Mesenchymal stem cell (in vitro differentiated cells and primary cell): ENCODE results near the gene NLGN4X.
"Not testable (repeated sequence)": the region's sequence is repeated elsewhere in the genome, so short reads cannot be mapped to it uniquely, and the experiment has no call there.

Experiments
- DNase-seq: peaks from one replicate; pipeline ENCODE4 v3.0.0-alpha.2; 2013
- H2AFZ ChIP-seq: one replicate; pipeline ENCODE4 v1.6.1; 2013; ENCODE audit warnings: low read depth, mild to moderate bottlenecking, control low read depth, inconsistent platforms, low read length, moderate library complexity
- H2AK5ac ChIP-seq: 2 replicates; pipeline ENCODE4 v1.6.1; 2013; ENCODE audit warnings: low read length, moderate library complexity, mild to moderate bottlenecking, inconsistent platforms; ENCODE audit not compliant: severe bottlenecking
- H2BK120ac ChIP-seq: one replicate; pipeline ENCODE4 v1.6.1; 2013; ENCODE audit warnings: low read depth, mild to moderate bottlenecking, inconsistent platforms, low read length, moderate library complexity
- H2BK12ac ChIP-seq, 2 experiments: one replicate each; pipeline ENCODE4 v1.6.1; 2013; ENCODE audit warnings: inconsistent platforms in 2 of 2, low read length in 2 of 2, mild to moderate bottlenecking in 2 of 2, moderate library complexity in 2 of 2, control low read depth in 1 of 2
- H2BK15ac ChIP-seq: one replicate; pipeline ENCODE4 v1.6.1; 2013; ENCODE audit warnings: mild to moderate bottlenecking, low read depth, inconsistent platforms; ENCODE audit not compliant: poor library complexity, severe bottlenecking
- H2BK5ac ChIP-seq: 2 replicates; pipeline ENCODE4 v1.6.1; 2013; ENCODE audit warnings: low read depth, mild to moderate bottlenecking, low read length, control low read depth, inconsistent platforms; ENCODE audit not compliant: poor library complexity, severe bottlenecking
- H3K14ac ChIP-seq, 2 experiments: one replicate each; pipeline ENCODE4 v1.6.1; 2013; ENCODE audit warnings: inconsistent platforms in 2 of 2, low read length in 2 of 2, control low read depth in 1 of 2, mild to moderate bottlenecking in 1 of 2, moderate library complexity in 1 of 2
- H3K18ac ChIP-seq, 2 experiments: one replicate each; pipeline ENCODE4 v1.6.1; 2013; ENCODE audit warnings: inconsistent platforms in 2 of 2, low read length in 2 of 2, control low read depth in 1 of 2, low read depth in 1 of 2, mild to moderate bottlenecking in 1 of 2
- H3K23ac ChIP-seq, 2 experiments: one replicate each; pipeline ENCODE4 v1.6.1; 2013; ENCODE audit warnings: inconsistent platforms in 2 of 2, low read length in 2 of 2, mild to moderate bottlenecking in 2 of 2, moderate library complexity in 2 of 2, control low read depth in 1 of 2
- H3K27ac ChIP-seq: 2 replicates; pipeline ENCODE4 v1.5.1; 2013; ENCODE audit warnings: mild to moderate bottlenecking, moderate library complexity, low read length, control low read depth, inconsistent platforms; ENCODE audit not compliant: poor library complexity, severe bottlenecking
- H3K27me3 ChIP-seq, 2 experiments: 2 replicates each; pipeline versions ENCODE4 v1.6.1 to v1.7.0; 2013; ENCODE audit warnings: low read length in 2 of 2, mild to moderate bottlenecking in 2 of 2, moderate library complexity in 2 of 2, control low read depth in 1 of 2, inconsistent platforms in 1 of 2; ENCODE audit not compliant: control insufficient read depth in 1 of 2, insufficient read depth in 1 of 2
- H3K36me3 ChIP-seq, 2 experiments: 2 replicates each; pipeline versions ENCODE4 v1.6.1 to v1.7.0; 2013; ENCODE audit warnings: low read length in 2 of 2, control low read depth in 1 of 2, inconsistent platforms in 1 of 2, low read depth in 1 of 2, mild to moderate bottlenecking in 1 of 2; ENCODE audit not compliant: insufficient read depth in 2 of 2, control insufficient read depth in 1 of 2
- H3K4ac ChIP-seq, 2 experiments: one replicate each; pipeline ENCODE4 v1.6.1; 2013; ENCODE audit warnings: inconsistent platforms in 2 of 2, low read length in 2 of 2, mild to moderate bottlenecking in 2 of 2, moderate library complexity in 2 of 2, control low read depth in 1 of 2, low read depth in 1 of 2
- H3K4me1 ChIP-seq: 2 replicates; pipeline ENCODE4 v1.6.1; 2013; ENCODE audit warnings: low read depth, low read length, control low read depth; ENCODE audit not compliant: control insufficient read depth, insufficient read depth
- H3K4me2 ChIP-seq: 2 replicates; pipeline ENCODE4 v1.6.1; 2013; ENCODE audit warnings: low read length, mild to moderate bottlenecking, inconsistent platforms; ENCODE audit not compliant: poor library complexity, severe bottlenecking
- H3K4me3 ChIP-seq, 2 experiments: 2 replicates each; pipeline versions ENCODE4 v1.5.1 to v1.7.0; 2013; ENCODE audit warnings: low read length in 2 of 2, mild to moderate bottlenecking in 2 of 2, control low read depth in 1 of 2, low read depth in 1 of 2; ENCODE audit not compliant: insufficient read depth in 1 of 2
- H3K79me1 ChIP-seq: replicated peaks from 2 replicates; pipeline ENCODE4 v1.6.1; 2013; ENCODE audit warnings: mild to moderate bottlenecking, control low read depth, low read length, inconsistent platforms; ENCODE audit not compliant: poor library complexity, severe bottlenecking
- H3K9ac ChIP-seq: 2 replicates; pipeline ENCODE4 v1.7.0; 2013; ENCODE audit warnings: mild to moderate bottlenecking, low read length, moderate library complexity
- H3K9me3 ChIP-seq: 2 replicates; pipeline ENCODE4 v1.7.0; 2013; ENCODE audit warnings: mild to moderate bottlenecking, low read length; ENCODE audit not compliant: control insufficient read depth
- H4K8ac ChIP-seq: one replicate; pipeline ENCODE4 v1.6.1; 2013; ENCODE audit warnings: inconsistent platforms, mild to moderate bottlenecking, low read length, moderate library complexity
- H4K91ac ChIP-seq: one replicate; pipeline ENCODE4 v1.6.1; 2013; ENCODE audit warnings: mild to moderate bottlenecking, low read length, inconsistent platforms
- WGBS: methylation state at CpG from one replicate; pipeline ENCODE4 v1.1.7; 2013; ENCODE audit warnings: mixed read lengths; 5-methylcytosine and 5-hydroxymethylcytosine counted together

NLGN4X gene

DNA sequence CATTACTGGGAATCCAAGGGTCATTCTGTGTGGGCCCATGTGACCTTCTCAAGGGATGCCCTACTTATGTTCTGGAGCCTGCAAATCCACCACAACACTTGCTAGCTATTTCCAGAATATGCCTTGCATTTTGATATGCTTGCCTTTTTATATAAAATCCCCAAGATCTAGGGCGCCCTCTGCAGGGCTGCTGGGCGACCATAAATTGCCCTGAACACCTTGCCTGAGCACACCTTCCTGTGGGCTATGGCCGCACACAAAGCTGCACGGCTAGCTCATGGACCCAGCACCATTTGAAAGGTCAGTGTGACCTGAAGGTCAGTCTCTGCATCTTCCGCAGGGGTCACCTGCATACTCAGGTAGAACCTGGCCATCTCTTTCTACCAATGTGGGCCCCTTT is 311.7 kb downstream of the NLGN4X start:
- H2BK12ac ChIP-seq: no peak overlapping the region
- no peak overlapping the region for H3K14ac ChIP-seq
- H3K79me1 ChIP-seq: no peaks in the 10 kb centered on the region
- H2AK5ac ChIP-seq: no peak overlapping the region
- H3K23ac ChIP-seq: no peak overlapping the region
- no peak overlapping the region for H3K4me2 ChIP-seq
- 89% methylated on average over 5 of the region's 5 CpGs for WGBS
- H2BK15ac ChIP-seq: no peak overlapping the region
- no peaks in the 10 kb centered on the region for H3K4me1 ChIP-seq
- peaks cover 5% of the 10 kb centered on the region for H3K9me3 ChIP-seq
- H4K91ac ChIP-seq: no peak overlapping the region
- H2BK120ac ChIP-seq: no peak overlapping the region
- no peak overlapping the region for H2AFZ ChIP-seq
- DNase-seq: no peak
- no peak overlapping the region for H3K27ac ChIP-seq
- no peak overlapping the region for H3K4ac ChIP-seq
- H2BK5ac ChIP-seq: no peak overlapping the region
- no peak overlapping the region for H3K9ac ChIP-seq
- H3K27me3 ChIP-seq: no peaks in the 10 kb centered on the region
- H4K8ac ChIP-seq: no peak overlapping the region
- no peak overlapping the region for H3K18ac ChIP-seq
- no peaks in the 10 kb centered on the region for H3K36me3 ChIP-seq
- H3K4me3 ChIP-seq: no peak overlapping the region

GRCh38 chrX:5915783-5916182 is 312.9 kb downstream of the NLGN4X start:
- H3K36me3 ChIP-seq: no peaks in the 10 kb centered on the region
- WGBS: no CpG with 5 or more reads among the region's 1 CpG
- no peak overlapping the region for H3K9ac ChIP-seq
- no peaks in the 10 kb centered on the region for H3K27me3 ChIP-seq
- H3K23ac ChIP-seq: no peak overlapping the region
- no peak overlapping the region for H4K8ac ChIP-seq
- H3K18ac ChIP-seq: no peak overlapping the region
- no peak overlapping the region for H2BK15ac ChIP-seq
- H3K79me1 ChIP-seq: no peaks in the 10 kb centered on the region
- H2AK5ac ChIP-seq: no peak overlapping the region
- H3K9me3 ChIP-seq: peaks cover 16% of the 10 kb centered on the region
- no peak overlapping the region for H3K4ac ChIP-seq
- no peaks in the 10 kb centered on the region for H3K4me1 ChIP-seq
- no peak overlapping the region for H2AFZ ChIP-seq
- no peak for DNase-seq
- no peak overlapping the region for H3K14ac ChIP-seq
- H3K4me2 ChIP-seq: no peak overlapping the region
- H3K4me3 ChIP-seq: no peak overlapping the region
- no peak overlapping the region for H3K27ac ChIP-seq
- no peak overlapping the region for H4K91ac ChIP-seq
- H2BK120ac ChIP-seq: no peak overlapping the region
- no peak overlapping the region for H2BK5ac ChIP-seq
- H2BK12ac ChIP-seq: no peak overlapping the region

- Histone ChIP-seq H3K4me2 (no peak overlapping the region), H3K4ac (no peak overlapping the region), H3K14ac (no peak overlapping the region), H2AFZ (no peak overlapping the region), H2BK15ac (no peak overlapping the region), H3K9ac (no peak overlapping the region), H4K91ac (no peak overlapping the region), H3K18ac (no peak overlapping the region), H3K4me1 (no peaks in the 10 kb centered on the region), H2AK5ac (no peak overlapping the region), H3K27ac (no peak overlapping the region), H2BK5ac (no peak overlapping the region), H2BK120ac (no peak overlapping the region), H3K79me1 (no peaks in the 10 kb centered on the region), H2BK12ac (no peak overlapping the region), H3K23ac (no peak overlapping the region), H3K4me3 (no peak overlapping the region), H4K8ac (no peak overlapping the region), H3K9me3 (peaks cover 16% of the 10 kb centered on the region), H3K27me3 (no peaks in the 10 kb centered on the region), H3K36me3 (no peaks in the 10 kb centered on the region)
- DNase-seq: no peak
- WGBS: 68% methylated on average over 6 of the region's 6 CpGs
Measured at GRCh38 chrX:5907207-5907606, 321.5 kb downstream of the NLGN4X start.

- not testable (repeated sequence) for H4K8ac ChIP-seq, H3K27me3 ChIP-seq, H3K4me3 ChIP-seq, H2BK5ac ChIP-seq, H3K23ac ChIP-seq, H2BK15ac ChIP-seq, H3K9ac ChIP-seq, H3K27ac ChIP-seq, H2BK120ac ChIP-seq, H3K4ac ChIP-seq, H3K79me1 ChIP-seq, H2AK5ac ChIP-seq, H3K14ac ChIP-seq, H3K36me3 ChIP-seq, H3K4me1 ChIP-seq, H3K18ac ChIP-seq, H3K4me2 ChIP-seq, H2AFZ ChIP-seq, H2BK12ac ChIP-seq, H4K91ac ChIP-seq, H3K9me3 ChIP-seq, DNase-seq
- 91% methylated on average over 17 of the region's 18 CpGs for WGBS
Measured at GRCh38 chrX:5903586-5904190, 325.0 kb downstream of the NLGN4X start.
